ENCODE data around the gene CAMK1D. TPM values are rescaled to one million over a fixed set of nuclear protein-coding genes. Genes with fewer than 3 reads are reported as not detected.

The CAMK1D gene
- total RNA-seq, 1 experiment from 2014 or later: 6.3 TPM

GRCh38 chr10:12382157-12382548, 32.8 kb downstream of the CAMK1D start:
- TF ChIP-seq CTCF (conservative IDR thresholded peaks at IDR 0.05): no peak
- Histone ChIP-seq H2BK12ac (ENCODE audit: insufficient read length, low read depth, low read length) (no peak overlapping the region), H4K8ac (replicated peaks; ENCODE audit: insufficient read length, low read depth, low read length) (no peak overlapping the region), H2BK120ac (ENCODE audit: low read depth, low read length, poor library complexity, severe bottlenecking) (no peak overlapping the region), H4K91ac (ENCODE audit: insufficient read length, low read depth, low read length) (no peak overlapping the region), H3K14ac (ENCODE audit: insufficient read depth, low read length) (no peak overlapping the region), H3T11ph (ENCODE audit: low read length) (no peak overlapping the region), H3K23me2 (ENCODE audit: insufficient read length, low read depth, low read length, poor library complexity, severe bottlenecking) (no peaks in the 10 kb centered on the region), H2BK20ac (ENCODE audit: low read depth, low read length, poor library complexity, severe bottlenecking) (no peak overlapping the region), H3K4me1 (ENCODE audit: insufficient read depth, low read length) (no peaks in the 10 kb centered on the region), H3K4ac (ENCODE audit: low read depth, low read length) (no peak overlapping the region), H2AFZ (ENCODE audit: low read length) (no peak overlapping the region), H2AK5ac (ENCODE audit: insufficient read length, low read length) (no peak overlapping the region), H4K20me1 (ENCODE audit: control insufficient read depth, insufficient read depth, insufficient read length) (no peaks in the 10 kb centered on the region), H2BK15ac (ENCODE audit: low read depth, low read length) (no peak overlapping the region), H3K18ac (ENCODE audit: insufficient read length, low read depth, low read length) (no peak overlapping the region), H3K27me3 (ENCODE audit: insufficient read depth, low read length) (no peaks in the 10 kb centered on the region), H3K79me2 (ENCODE audit: insufficient read depth, low read length) (no peaks in the 10 kb centered on the region), H3K79me1 (ENCODE audit: insufficient read depth, low read depth, low read length, poor library complexity, severe bottlenecking) (no peaks in the 10 kb centered on the region), H3K9ac (ENCODE audit: extremely low read depth, insufficient read length, low read length) (no peak overlapping the region), H3K23ac (ENCODE audit: insufficient read length, low read depth, low read length) (no peak overlapping the region), H3K4me2 (ENCODE audit: insufficient read depth, insufficient read length, low read length) (no peak overlapping the region), H3K9me3 (ENCODE audit: control insufficient read depth, low read depth, low read length) (no peaks in the 10 kb centered on the region), H2BK5ac (ENCODE audit: insufficient read length, low read length) (no peak overlapping the region), H3K27ac (ENCODE audit: insufficient read length, low read depth, low read length) (no peak overlapping the region), H3K56ac (ENCODE audit: insufficient read length, low read depth, low read length) (no peak overlapping the region), H4K5ac (ENCODE audit: insufficient read length, low read depth, low read length) (no peak overlapping the region)
- Mint-ChIP-seq H3K4me3 (no peak overlapping the region), H3K9me3 (peaks cover 0 to 2% of the 10 kb centered on the region in 2 experiments; a peak in 2 of 5 replicates), H3K36me3 (ENCODE audit: insufficient read depth in 1 of 3, low read depth in 3 of 3) (no peaks in the 10 kb centered on the region), H3K27me3 (ENCODE audit: low read depth) (no peaks in the 10 kb centered on the region; the same call in 1 of the 2 replicates), H3K4me1 (no peaks in the 10 kb centered on the region), H3K27ac (no peak overlapping the region)
- no CpG with 5 or more reads among the region's 1 CpG for WGBS (ENCODE audit: extremely low coverage, insufficient read length, low lambda C conversion rate)
- no peak for DNase-seq

Measured in H9 (cell line).